Measurements from ENCODE around the gene HPSE2. TPM values are rescaled to one million over a fixed set of nuclear protein-coding genes. Genes with fewer than 3 reads are reported as not detected.

Gene HPSE2
- polyA plus RNA-seq, 10 donors, result 0.04 to 0.26 (median 0.19) TPM; not detected in 7

- DNase-seq, result peak in 1 of 3 donors; percentile 48
These were observed 551.4 kb downstream of the HPSE2 start for GRCh38 chr10:98684019-98684899.

DNA sequence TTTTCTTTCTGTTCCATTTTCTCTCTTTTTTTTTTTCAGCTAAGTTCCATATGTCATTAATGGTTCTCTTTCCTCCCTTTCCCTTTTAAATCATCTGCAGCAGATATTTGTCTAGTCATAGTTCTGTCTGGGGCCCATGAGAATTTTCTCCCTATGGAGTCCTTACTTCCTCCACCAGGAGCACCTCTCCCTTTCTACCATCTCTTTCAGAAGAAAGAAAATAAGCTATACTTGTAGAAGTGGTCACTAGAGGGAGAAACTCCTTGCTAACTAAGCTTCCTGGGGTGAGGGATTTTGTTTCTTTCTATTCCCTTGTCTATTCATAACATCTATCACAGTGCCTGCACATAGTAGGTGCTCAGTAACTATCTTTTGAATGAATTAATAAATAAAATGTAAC lies 558.8 kb downstream of the HPSE2 start:
- DNase-seq, result no peak

DNA sequence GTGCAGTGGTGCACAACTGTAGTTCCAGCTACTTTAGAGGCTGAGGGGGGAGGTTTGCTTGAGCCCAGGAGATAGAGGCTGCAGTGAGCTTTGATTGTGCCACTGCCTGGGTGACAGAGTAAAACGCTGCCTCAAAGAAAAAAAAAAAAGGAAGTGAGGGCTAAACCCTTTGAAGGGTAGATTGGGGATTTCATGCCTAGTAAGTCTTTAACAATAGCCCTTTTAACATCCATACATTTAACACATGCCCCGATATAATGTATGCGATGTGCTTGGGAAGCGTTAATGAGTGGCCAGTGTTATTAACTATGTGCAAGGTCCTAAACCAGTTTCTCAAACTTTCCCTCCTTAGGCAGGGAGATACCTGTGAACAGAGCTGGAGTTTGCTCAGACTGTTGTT lies 559.8 kb downstream of the HPSE2 start:
- no peak for DNase-seq

- no peak for DNase-seq
These were observed 562.4 kb downstream of the HPSE2 start for GRCh38 chr10:98673171-98673782.

- DNase-seq, result no peak
These were observed 568.6 kb downstream of the HPSE2 start for GRCh38 chr10:98667081-98667480.

DNA sequence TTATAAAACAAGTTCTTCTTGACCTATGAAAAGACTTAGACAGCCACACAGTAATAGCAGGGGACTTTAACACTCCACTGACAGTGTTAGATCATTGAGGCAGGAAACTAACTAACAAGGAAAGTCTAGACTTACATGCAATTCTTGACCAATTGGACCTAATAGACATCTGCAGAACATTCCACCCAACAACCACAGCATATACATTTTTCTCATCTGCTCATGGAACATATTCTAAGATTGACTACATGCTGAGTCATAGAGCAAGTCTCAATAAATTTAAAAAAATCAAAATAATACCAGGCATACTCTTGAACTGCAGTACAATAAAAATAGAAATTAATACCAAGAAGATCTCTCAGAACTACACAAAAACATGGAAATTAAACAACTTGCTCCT lies 569.4 kb downstream of the HPSE2 start:
- DNase-seq, result no peak

DNA sequence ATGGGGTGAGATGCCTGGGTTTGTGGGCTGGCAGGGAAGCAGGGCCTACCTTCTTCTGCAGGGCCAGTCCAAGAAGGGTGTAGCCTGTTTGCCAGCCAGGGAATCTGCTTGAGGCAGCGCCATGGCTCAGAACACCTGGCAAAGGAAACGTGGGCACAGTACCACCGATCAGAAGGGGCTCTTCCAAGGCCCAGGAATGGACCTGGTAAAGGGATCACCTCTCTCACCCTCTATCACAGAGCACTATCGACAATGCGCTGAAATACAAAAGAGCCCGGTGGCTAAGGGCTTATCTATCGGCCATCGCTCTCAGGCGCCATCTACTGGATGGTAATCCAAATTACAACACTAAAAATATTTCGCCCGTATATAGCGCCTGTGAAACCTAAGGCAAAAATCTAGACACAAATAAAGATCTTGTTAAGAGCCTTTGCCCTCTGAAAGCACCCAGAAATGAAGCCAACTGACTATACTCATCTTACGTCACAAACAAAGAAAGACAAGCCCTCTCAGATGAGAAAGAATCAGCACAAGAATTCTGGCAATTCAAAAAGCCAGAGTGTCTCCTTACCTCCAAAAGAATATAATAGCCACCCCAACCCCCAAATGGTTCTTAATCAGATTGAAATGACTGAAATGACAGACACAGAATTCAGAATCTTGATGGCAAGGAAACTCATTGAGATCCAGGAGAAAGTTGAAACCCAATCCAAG lies 571.2 kb downstream of the HPSE2 start:
- no peak for DNase-seq

- DNase-seq, result no peak
These were observed 575.7 kb downstream of the HPSE2 start for GRCh38 chr10:98659951-98660350.

- DNase-seq, result no peak
These were observed 580.2 kb downstream of the HPSE2 start for GRCh38 chr10:98655492-98655891.

DNA sequence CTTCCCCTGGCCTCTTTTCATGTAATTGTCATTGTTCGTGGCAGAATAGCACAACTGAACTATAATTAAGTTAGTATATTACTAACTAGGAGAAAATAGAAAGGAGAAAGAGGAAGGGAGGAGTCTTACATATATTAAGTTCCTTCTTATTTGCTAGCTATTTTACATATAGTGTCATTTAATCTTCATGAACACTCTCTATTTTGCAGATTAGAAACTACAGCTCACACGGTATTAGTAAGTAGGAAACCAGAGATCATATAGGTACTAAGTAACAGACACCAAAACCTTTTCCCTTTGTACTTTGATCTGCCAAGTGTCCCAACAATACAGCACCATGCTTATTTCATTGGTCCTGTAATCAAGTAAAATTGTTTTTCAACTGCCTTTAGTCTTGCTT lies 586.5 kb downstream of the HPSE2 start:
- no peak for DNase-seq

DNA sequence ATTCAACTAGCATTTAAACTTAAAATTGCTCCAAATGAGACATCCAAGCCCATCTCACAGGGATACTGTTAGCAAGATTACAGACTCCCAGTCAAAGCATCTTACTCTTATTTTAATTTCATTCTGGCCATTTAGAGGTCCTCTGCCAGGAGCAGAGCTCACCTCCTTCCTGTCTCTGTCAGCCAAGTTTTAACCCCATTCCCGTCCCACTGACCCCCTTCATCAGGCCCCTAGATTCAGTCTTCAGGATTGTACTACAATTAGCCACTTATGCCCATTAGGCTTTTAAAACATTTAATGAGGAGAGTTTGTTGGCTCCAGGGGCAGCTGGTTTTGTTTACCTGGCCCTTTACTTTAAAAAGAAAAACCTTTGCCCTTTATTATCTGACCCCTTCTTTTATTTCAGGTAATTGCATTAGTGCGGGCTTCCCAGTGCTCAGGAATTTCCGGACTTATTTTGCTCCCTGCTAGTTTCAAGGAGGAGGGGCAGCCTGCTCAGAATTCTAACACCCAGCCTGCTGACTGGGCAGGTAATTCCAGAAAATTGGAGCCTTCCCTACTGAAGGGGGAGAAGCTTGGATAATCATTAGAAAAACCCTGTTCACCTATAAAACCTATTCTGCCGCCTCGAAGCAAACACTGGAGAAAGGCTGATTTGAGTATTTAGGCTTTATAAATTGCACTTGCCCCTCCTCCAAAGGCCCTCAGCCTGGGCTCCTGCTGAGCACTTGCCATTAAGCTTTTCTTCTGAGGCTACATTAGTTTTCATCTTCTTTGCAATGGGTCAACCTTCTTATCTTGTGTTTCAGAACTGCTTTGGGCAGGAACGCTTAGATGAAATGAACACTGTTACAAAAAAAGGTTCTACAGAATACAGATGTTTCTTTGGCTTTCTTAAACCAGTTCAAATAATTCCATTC lies 588.4 kb downstream of the HPSE2 start:
- no peak for DNase-seq

- DNase-seq, result no peak
These were observed 591.2 kb downstream of the HPSE2 start for GRCh38 chr10:98644466-98644865.

- DNase-seq, result no peak
These were observed 593.4 kb downstream of the HPSE2 start for GRCh38 chr10:98642281-98642680.

GRCh38 chr10:98638920-98639319 lies 596.7 kb downstream of the HPSE2 start:
- no peak for DNase-seq

DNA sequence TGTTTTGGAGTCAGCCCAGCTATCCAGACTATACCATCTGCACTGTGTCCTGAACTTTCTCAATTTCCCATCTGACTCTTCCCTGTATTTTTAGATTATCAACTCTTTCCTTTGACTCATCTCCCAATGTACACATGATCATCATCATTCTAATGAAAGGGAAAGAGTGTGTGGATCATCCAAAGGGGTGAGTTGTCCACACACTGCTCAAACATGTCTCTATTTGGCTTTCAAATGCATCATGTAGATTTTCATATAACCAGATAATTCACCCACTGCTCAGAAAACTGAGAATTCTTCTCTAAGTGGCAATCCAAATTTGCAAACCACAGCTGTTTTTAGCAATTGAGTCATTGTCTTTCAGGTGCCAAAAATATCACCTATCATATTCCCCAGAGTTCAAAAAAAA lies 598.7 kb downstream of the HPSE2 start:
- DNase-seq, result no peak

DNA sequence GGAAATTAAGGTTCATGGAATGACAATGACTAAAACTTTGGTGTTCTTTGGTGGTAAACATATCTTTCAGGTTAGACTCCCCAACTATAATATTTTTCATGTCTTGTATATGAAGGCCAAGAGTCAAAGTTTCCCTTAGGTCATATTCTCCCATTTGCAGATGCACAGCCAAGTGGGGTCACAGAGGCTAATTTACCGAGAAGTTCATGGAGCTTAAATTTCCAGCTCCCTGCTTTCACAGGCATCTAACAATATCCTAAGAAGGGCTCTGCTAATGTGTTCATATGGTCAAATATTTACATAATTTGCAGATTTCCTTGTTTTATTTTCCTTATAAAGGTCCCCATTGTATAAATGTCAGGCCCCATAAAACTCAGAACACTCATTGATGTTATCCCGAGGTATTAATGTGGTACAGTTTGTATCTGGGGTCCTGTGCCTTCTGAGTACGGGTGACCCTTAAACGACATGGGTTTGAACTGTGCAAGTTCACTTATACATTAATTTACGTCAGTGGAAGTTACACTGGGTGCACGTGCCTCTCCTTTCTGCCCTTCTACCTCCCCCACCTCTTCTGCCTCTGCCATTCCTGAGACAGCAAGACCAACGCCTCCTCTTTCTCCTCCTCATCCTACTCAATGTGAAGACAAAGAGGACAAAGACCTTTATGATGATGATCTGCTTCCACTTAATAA lies 603.0 kb downstream of the HPSE2 start:
- no peak for DNase-seq

- no peak for DNase-seq
These were observed 607.4 kb downstream of the HPSE2 start for GRCh38 chr10:98628206-98628605.

DNA sequence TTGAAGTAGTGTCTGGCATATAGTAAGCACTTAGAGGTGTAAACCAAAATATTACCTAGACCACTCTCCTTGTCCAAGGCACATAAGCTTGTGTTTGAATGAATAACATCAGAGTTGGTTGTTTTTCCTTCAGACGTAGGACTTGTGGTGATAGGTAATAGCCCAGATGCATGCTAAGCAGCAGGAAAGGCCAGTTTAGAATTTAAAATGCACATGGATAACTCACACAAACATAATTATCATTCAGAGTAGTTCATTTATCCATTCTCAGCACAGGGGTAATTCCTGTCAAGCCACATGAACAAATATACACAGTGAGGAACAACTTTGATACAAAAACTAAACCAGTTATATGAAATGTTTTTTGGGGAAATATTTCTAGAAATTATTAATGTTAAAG lies 607.9 kb downstream of the HPSE2 start:
- DNase-seq, result no peak

GRCh38 chr10:98624963-98625362 lies 610.7 kb downstream of the HPSE2 start:
- DNase-seq, result no peak

GRCh38 chr10:98623176-98623575 lies 612.5 kb downstream of the HPSE2 start:
- DNase-seq, result no peak

GRCh38 chr10:98621630-98622029 lies 614.0 kb downstream of the HPSE2 start:
- DNase-seq, result no peak

Measured in muscle of back (tissue), 11 donors.